NAMALWA (cell line): ENCODE measurements around the gene TRMT61B.

ENCODE experiments used
- DNase-seq: peaks from one replicate; pipeline ENCODE4 v3.0.0-alpha.2; 2015; ENCODE audit warnings: low spot score

Gene TRMT61B

DNA sequence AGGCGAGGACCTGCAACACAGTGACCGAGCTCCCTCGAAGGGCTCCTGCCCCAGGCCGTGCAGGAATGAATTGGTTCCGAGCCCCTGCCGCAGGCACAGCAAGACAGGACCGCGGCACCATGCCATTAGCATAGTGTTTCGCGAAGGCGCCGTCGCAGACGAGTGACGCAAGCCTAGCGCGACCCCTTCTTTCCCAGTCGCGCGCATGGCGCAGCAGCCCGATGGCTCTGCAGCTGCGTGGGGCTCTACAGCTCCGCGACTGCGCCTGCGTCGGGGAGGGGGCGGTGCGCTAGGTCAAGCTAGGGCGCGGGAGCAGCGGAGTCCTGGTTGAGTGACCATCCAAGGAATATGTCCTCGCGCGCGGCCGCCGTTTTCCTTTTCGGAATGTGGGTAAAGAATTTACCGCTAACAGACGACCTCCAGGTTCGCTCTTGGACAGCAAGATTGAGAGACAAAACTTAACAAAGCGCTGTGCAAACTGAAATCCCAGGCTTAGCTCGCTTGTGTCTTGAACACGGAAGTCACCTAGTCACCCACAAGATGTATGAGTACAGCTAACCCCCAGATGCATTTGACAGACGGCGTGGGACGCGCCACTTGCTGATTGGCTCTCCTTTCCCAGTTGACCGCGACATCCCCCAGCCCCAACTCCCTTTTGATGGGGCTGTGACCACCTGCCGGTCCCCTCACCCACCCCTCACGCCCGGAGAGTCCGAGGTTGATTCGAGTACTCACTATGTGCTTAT, at the start of gene TRMT61B:
TRMT61B (minus strand) TSS at position 164 of the 746 bp plus-strand sequence; CDS start at position 132, 32 bp downstream.
- peak; percentile 97 for DNase-seq

DNA sequence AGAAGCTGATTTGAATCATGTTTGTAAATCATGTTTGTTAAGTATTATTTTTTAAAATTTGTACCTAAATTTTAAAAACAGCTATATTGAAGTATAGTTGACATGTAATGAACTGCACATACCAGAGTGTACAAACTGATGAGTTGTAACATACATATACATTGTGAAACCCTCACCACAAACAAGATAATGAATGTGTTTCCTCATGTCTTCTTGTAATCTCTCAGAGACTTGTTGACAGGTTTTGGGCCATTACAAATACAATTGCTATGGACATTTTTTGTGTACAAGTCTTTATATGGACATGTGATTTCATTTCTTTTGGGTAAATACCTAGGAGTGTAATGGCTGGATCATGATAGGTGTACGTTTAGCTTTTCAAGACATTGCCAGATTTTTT, 45.8 kb upstream of the TRMT61B start:
- no peak for DNase-seq

GRCh38 chr2:28909655-28910353, 39.7 kb upstream of the TRMT61B start:
- DNase-seq = no peak

DNA sequence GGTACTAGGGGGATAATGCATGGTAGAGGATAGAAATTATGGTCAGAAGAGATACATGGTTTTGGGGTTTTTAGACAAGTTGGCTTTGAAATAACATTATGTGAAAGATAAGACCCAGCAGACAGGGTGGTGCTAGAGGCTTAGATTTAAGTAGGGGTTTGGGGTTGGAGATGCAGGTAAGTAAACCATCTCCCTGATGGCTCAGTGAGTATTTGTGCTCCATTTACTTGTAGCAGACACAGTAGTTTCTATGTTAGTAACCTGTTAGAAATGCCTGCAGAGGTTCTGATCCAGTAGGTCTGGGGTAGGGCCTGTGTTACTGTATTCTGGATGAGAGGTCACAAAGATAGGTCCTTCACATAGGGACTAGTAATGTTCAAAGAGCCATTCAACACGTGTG, 38.1 kb upstream of the TRMT61B start:
- no peak for DNase-seq

DNA sequence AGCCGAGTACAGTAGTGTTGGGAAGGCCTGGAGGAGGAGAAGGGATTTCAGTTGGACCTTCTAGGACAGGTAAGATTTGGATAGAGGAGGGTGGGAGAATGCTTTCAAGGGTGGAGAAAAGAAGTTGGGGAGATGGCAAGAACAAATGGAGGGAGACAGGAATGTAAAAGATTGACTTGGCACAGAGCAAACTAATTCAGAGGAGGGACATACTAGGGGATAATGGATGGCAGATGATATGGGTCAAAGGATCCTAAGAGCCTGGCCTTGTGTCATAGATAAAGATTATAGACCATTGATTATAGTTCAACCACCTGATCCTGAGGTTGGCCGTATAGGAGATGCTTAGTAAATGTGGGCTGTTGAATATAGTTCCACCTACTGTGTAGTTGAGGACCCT, 36.7 kb upstream of the TRMT61B start:
- DNase-seq = no peak

DNA sequence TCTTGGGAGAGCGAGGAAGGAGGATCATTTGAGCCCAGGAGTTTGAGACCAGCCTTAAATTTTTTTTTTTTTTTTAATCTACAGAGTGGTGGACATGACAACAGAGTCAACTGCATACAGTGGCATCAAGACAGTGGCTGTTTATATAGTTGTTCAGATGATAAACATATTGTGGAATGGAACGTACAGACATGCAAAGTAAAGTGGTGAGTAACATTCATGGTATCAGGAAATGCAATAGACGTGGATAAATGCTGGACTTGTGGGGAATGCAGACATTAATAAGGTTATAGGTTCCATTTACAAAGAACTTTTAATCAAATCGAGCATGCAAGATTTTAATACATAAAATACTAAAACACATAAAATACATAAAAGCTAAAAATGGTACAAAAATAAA, 36.3 kb upstream of the TRMT61B start:
- DNase-seq = no peak

GRCh38 chr2:28905533-28905932, 35.4 kb upstream of the TRMT61B start:
- DNase-seq = no peak

DNA sequence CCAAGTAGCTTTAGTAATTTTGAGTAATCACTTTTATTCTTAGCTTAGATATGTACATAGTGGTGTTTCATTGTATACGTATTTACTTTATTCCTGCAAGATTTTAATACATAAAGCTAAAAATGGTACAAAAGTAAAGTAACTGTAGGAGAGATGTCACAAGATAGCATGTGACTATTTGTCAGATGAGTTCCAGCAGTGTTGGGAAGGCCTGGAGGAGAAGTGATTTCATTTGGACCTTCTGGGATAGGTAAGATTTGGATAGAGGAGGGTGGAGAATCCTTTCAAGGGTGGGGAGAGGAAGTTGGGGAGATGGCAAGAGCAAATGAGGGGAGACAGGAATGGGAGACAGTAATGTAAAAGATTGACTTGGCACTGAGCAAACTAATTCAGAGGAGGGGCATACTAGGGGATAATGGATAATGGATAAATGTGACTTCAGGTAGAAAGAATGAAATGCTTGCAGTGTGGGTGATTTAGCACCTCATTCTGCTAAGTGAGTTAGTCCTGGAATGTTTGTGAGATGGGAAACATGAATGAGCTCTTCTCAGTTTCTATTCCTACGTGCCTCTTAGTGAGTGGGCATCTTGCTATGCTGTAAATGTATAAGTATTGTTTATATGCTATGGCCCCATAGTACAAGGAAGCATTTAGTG, 34.8 kb upstream of the TRMT61B start:
- no peak for DNase-seq

DNA sequence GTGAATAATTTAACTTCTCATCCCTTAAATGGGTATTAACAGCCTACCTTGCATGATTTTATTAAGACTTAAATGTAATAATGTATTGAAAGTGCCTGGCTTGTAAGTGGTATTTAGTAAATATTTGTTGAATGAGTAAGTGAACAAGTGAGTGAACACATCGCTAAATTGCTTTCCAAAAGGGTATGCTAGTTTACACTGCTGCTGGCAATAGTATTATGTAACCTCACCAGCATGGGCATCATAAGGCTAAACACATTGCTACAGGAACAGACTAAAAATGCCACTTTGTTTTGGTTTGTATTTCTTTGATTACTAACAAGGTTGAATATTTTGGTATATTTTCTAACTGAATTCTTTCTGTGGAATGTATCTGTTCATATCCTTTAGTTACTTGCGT, 34.2 kb upstream of the TRMT61B start:
- DNase-seq = no peak

- no peak for DNase-seq
These were observed 32.5 kb upstream of the TRMT61B start for GRCh38 chr2:28902584-28902983.

DNA sequence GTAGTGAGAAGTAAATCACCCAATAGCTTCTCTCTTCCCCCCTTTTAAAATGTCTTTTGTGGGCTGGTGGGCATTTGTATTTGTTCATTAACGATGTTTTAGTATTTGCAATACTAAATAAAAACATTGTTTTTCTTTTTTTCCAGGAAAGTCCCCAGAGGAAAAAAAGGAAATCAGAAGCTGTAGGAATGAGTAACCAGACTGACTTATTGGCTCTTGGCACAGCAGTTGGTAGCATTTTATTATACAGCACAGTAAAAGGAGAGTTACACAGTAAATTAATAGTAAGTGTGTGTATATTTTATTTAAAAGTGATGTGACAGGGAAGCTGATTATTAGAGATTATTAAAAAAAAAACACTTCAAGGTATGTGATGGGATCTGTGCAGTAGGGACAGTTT, 31.7 kb upstream of the TRMT61B start:
- DNase-seq = no peak

- no peak for DNase-seq
These were observed 31.1 kb upstream of the TRMT61B start for GRCh38 chr2:28901202-28901601.

DNA sequence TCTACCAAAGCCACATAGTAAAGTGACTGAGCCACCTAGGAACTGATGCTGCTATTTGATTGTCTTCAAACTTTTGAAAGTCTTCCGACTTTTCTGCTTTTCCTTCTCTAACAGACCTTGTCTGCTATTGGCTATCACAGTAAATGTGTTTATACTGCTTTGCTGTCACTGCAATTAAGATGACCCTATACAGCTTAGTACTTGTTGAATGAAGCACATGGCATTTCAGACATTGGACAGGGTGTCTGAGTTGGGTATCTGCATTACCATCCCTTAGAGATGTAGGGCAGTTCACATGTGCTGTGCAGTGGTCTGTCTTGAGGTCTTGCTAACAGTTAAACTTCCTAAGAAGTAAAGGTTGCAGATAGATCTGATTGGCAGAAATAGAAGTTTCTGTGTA, 27.9 kb upstream of the TRMT61B start:
- no peak for DNase-seq

DNA sequence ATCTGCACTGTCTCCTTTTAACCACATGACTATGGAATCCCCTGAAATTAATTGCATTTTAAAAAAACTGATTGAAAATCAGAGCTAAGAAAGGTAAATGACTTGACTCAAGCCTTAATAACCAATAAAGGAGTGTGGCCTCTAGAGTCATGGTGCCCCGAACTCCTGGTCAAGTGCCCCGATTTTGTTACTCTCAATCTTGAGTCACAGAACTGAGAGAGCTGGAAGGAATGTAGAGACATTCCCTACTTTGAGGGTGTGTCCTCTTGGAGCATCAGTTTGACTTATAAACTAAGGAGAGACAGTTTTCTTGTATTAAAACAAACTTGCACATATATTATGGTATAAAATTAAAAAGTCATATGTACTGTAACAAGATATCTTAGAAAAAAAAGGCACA, 26.8 kb upstream of the TRMT61B start:
- DNase-seq = no peak

GRCh38 chr2:28895189-28895893, 25.2 kb upstream of the TRMT61B start:
- peak; percentile 68 for DNase-seq

- peak; percentile 98 for DNase-seq
These were observed 24.5 kb upstream of the TRMT61B start, which contains the start of gene WDR43 for GRCh38 chr2:28894470-28895188. Gene WDR43, plus strand, starts transcription at chr2:28894667. Its CDS starts 32 bp downstream, at chr2:28894699.

- no peak for DNase-seq
These were observed 23.4 kb upstream of the TRMT61B start for GRCh38 chr2:28893488-28893887.

DNA sequence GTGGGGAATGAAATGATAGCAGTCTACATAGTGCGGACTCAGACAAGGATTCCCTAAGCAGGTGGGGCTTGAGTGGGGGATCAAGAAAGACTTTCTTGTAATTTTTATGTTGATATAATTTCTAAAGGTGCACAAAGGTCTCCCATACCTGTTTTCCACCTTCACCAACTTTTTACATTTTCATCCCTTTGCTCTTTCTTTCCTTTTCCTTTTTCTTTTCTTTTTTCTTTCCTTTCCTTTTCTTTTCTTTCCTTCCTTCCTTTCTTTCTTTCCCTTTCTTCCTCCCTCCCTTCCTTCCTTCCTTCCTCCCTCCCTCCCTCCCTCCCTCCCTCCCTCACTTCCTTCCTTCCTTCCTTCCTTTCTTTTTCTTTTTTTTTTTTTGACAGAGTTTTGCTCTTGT, 10.1 kb upstream of the TRMT61B start:
- DNase-seq = no peak

- DNase-seq = no peak
These were observed 1.5 kb upstream of the TRMT61B start for GRCh38 chr2:28871620-28872019.

DNA sequence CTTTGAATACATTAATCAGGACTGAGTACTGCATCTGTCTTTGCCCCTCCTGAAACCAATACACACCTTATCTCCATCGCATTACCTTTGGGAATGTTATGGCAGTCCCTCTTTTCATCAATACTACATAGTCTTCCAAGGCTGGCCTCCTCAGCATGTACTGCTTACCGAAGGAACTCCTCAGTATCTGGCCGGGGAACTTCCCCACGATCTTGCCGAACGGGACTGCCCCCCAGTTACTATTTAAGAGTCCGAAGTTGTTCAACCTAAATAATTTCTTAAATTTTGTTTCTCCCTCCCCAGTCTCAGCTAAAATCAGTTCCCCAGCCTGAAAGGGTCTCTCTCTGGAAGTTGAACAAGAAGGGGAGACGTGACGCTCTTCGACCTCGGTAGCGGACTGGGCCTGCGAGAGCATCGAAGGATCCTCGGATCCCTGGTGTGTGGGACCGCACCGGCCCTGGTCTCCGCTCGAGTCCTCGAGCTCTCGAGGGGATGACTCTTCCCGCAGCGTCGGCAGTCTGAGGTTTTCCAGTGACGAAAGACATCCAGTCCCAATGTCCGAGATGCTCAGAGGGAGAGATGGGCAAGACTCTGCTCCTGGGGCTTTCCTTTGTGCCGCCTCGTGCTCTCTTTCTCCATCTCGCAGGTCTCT, 489 bp downstream of the TRMT61B start:
- DNase-seq = no peak

DNA sequence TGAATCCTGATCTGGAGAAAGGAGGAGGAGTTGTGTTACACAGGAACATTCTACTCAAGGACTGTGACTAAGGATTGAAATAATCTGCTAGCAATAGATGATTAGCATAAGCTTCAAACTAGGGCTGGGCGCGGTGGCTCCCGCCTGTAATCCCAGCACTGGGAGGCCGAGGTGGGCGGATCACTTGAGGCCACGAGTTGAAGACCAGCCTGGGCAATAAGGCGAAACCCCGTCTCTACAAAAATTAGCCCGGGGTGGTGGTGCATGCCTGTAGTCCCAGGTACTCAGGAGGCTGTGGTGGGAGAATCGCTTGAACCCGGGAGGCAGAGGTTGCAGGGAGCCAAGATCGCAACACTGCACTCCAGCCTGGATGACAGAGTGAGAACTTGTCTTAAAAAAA, 1.5 kb downstream of the TRMT61B start:
- DNase-seq = no peak
